ENCODE measurements around the gene ZSCAN10. TPM values are rescaled to one million over a fixed set of nuclear protein-coding genes. Genes with fewer than 3 reads are reported as not detected.
A peak's percentile ranks its signal among the peaks of the same experiment; 100 is the strongest.

The ZSCAN10 gene
- total RNA-seq, 1 experiment from 2014 or later, result 207 TPM

- peaks cover 36 to 65% (median 52%) of the 10 kb centered on the region in 3 experiments for H3K36me3 Mint-ChIP-seq (ENCODE audit: insufficient read depth in 1 of 3, low read depth in 3 of 3)
- no CpG with 5 or more reads among the region's 4 CpGs for WGBS (ENCODE audit: extremely low coverage, insufficient read length, low lambda C conversion rate)
- H2AK5ac ChIP-seq (ENCODE audit: insufficient read length, low read length), result no peak overlapping the region
These were observed 3.2 kb downstream of the ZSCAN10 start for GRCh38 chr16:3095869-3096268.

More at GRCh38 chr16:3095869-3096268, 3.2 kb downstream of the ZSCAN10 start:
- no peak overlapping the region for H2BK5ac ChIP-seq (ENCODE audit: insufficient read length, low read length)
- H3K23me2 ChIP-seq (ENCODE audit: insufficient read length, low read depth, low read length, poor library complexity, severe bottlenecking), result peaks cover 26% of the 10 kb centered on the region
- H3K9me3 Mint-ChIP-seq, result no peaks in the 10 kb centered on the region
- H3K27me3 ChIP-seq (ENCODE audit: insufficient read depth, low read length), result no peaks in the 10 kb centered on the region
- H2AFZ ChIP-seq (ENCODE audit: low read length), result no peak overlapping the region
- no peak overlapping the region for H3K4ac ChIP-seq (ENCODE audit: low read depth, low read length)
- H3K23ac ChIP-seq (ENCODE audit: insufficient read length, low read depth, low read length), result no peak overlapping the region
- no peak overlapping the region for H3K9ac ChIP-seq (ENCODE audit: extremely low read depth, insufficient read length, low read length)
- peaks cover 6% of the 10 kb centered on the region for H3K79me1 ChIP-seq (ENCODE audit: insufficient read depth, low read depth, low read length, poor library complexity, severe bottlenecking)
- H3K14ac ChIP-seq (ENCODE audit: insufficient read depth, low read length), result no peak overlapping the region
- H3K27ac ChIP-seq (ENCODE audit: insufficient read length, low read depth, low read length), result no peak overlapping the region
- H3K18ac ChIP-seq (ENCODE audit: insufficient read length, low read depth, low read length), result no peak overlapping the region
- no peak overlapping the region for H2BK12ac ChIP-seq (ENCODE audit: insufficient read length, low read depth, low read length)
- H2BK15ac ChIP-seq (ENCODE audit: low read depth, low read length), result no peak overlapping the region
- no peak overlapping the region for H4K8ac ChIP-seq (replicated peaks; ENCODE audit: insufficient read length, low read depth, low read length)
- peaks cover 6% of the 10 kb centered on the region; the same call in 1 of the 2 replicates for H3K4me1 ChIP-seq (ENCODE audit: insufficient read depth, low read length)
- no peak overlapping the region for H2BK20ac ChIP-seq (ENCODE audit: low read depth, low read length, poor library complexity, severe bottlenecking)
- H3T11ph ChIP-seq (ENCODE audit: low read length), result no peak overlapping the region
- no peak overlapping the region for H4K5ac ChIP-seq (ENCODE audit: insufficient read length, low read depth, low read length)
- DNase-seq, result no peak
- H3K4me1 Mint-ChIP-seq, result peaks cover 36 to 38% of the 10 kb centered on the region in 2 experiments
- H3K4me2 ChIP-seq (ENCODE audit: insufficient read depth, insufficient read length, low read length), result peak overlapping the region; percentile 22
- TF ChIP-seq CTCF (conservative IDR thresholded peaks at IDR 0.05), result peak; percentile 41; the same call in 2 of the 3 replicates
- H3K4me3 Mint-ChIP-seq, result peak overlapping the region; percentile 98 to 100; a peak in 2 of 5 replicates
- H3K56ac ChIP-seq (ENCODE audit: insufficient read length, low read depth, low read length), result no peak overlapping the region
- no peak overlapping the region for H2BK120ac ChIP-seq (ENCODE audit: low read depth, low read length, poor library complexity, severe bottlenecking)
- H3K27me3 Mint-ChIP-seq (ENCODE audit: low read depth), result no peaks in the 10 kb centered on the region; the same call in 1 of the 2 replicates
- no peak overlapping the region for H4K91ac ChIP-seq (ENCODE audit: insufficient read length, low read depth, low read length)
- peaks cover 17% of the 10 kb centered on the region; the same call in 1 of the 2 replicates for H3K79me2 ChIP-seq (ENCODE audit: insufficient read depth, low read length)
- 0 out of 7 replicates have a peak overlapping the region, but pooled peaks of 1 of the 3 experiments have one; percentile 28 for H3K27ac Mint-ChIP-seq
- H4K20me1 ChIP-seq (ENCODE audit: control insufficient read depth, insufficient read depth, insufficient read length), result no peaks in the 10 kb centered on the region
- no peaks in the 10 kb centered on the region for H3K9me3 ChIP-seq (ENCODE audit: control insufficient read depth, low read depth, low read length)

Data from H9 (cell line).